Neural cell (in vitro differentiated cells): ENCODE measurements around the gene AMOTL2. TPM values are rescaled to one million over a fixed set of nuclear protein-coding genes. Genes with fewer than 3 reads are reported as not detected.

ENCODE experiments used
- H2AFZ ChIP-seq: fragments of 200-600, 300-800 bp; sonication (generic), shearing (Covaris generic); 2 replicates; pipeline ENCODE4 v1.6.0; 2014; ENCODE audit warnings: low read depth, mild to moderate bottlenecking, antibody characterized with exemption, low read length, moderate library complexity
- H3F3A ChIP-seq: fragments of 200-600 bp; shearing (Covaris generic); 2 replicates; pipeline ENCODE4 v1.6.1; 2016; ENCODE audit warnings: mild to moderate bottlenecking, moderate library complexity, mixed read lengths, antibody characterized with exemption, low read length; ENCODE audit not compliant: insufficient read depth, poor library complexity, severe bottlenecking
- H3K27ac ChIP-seq: fragments of 200-600, 300-800 bp; sonication (generic), shearing (Covaris generic); 2 replicates; pipeline ENCODE4 v1.5.1; 2014; ENCODE audit warnings: mild to moderate bottlenecking, low read length, moderate library complexity
- H3K27me3 ChIP-seq: fragments of 300-800, 200-600 bp; sonication (generic), shearing (Covaris generic); 2 replicates; pipeline ENCODE4 v1.6.0; 2014; ENCODE audit warnings: mild to moderate bottlenecking, low read depth, low read length, moderate library complexity; ENCODE audit not compliant: insufficient read depth
- H3K36me3 ChIP-seq: fragments of 300-800, 200-600 bp; sonication (generic), shearing (Covaris generic); 2 replicates; pipeline ENCODE4 v1.5.1; 2014; ENCODE audit warnings: mild to moderate bottlenecking, antibody characterized with exemption, low read length, moderate library complexity; ENCODE audit not compliant: insufficient read depth
- H3K4me2 ChIP-seq: fragments of 300-800, 200-600 bp; sonication (generic), shearing (Covaris generic); 2 replicates; pipeline ENCODE4 v1.6.0; 2014; ENCODE audit warnings: mild to moderate bottlenecking, low read length
- H3K4me3 ChIP-seq: fragments of 300-800, 200-600 bp; sonication (generic), shearing (Covaris generic); 2 replicates; pipeline ENCODE4 v1.5.1; 2014; ENCODE audit warnings: mild to moderate bottlenecking, low read length, moderate library complexity
- H3K79me2 ChIP-seq: fragments of 200-600 bp; shearing (Covaris generic); replicated peaks from 2 replicates; pipeline ENCODE4 v1.6.0; 2014; ENCODE audit warnings: mild to moderate bottlenecking, low read length, moderate library complexity; ENCODE audit not compliant: insufficient read depth
- H3K9ac ChIP-seq: fragments of 300-800, 200-600 bp; sonication (generic), shearing (Covaris generic); 2 replicates; pipeline ENCODE4 v1.6.1; 2016; ENCODE audit warnings: mild to moderate bottlenecking, low read length, mixed read lengths
- H3K9me2 ChIP-seq: fragments of 200-600 bp; shearing (Covaris generic); 2 replicates; pipeline ENCODE4 v1.6.1; 2016; ENCODE audit warnings: mild to moderate bottlenecking, low read length, mixed read lengths; ENCODE audit not compliant: insufficient read depth
- H3K9me3 ChIP-seq: fragments of 200-600, 300-800 bp; sonication (generic), shearing (Covaris generic); 2 replicates; pipeline ENCODE4 v1.6.1; 2016; ENCODE audit warnings: mild to moderate bottlenecking, mixed run types, low read length, moderate library complexity, mixed read lengths
- H4K20me1 ChIP-seq: fragments of 200-600 bp; shearing (Covaris generic); 2 replicates; pipeline ENCODE4 v1.6.1; 2016; ENCODE audit warnings: mild to moderate bottlenecking, mixed run types; ENCODE audit not compliant: insufficient read depth
- EP300 ChIP-seq: fragments of 450-650 bp; conservative IDR thresholded peaks from 2 replicates; pipeline ENCODE4 v1.6.1; 2014; ENCODE audit warnings: antibody characterized with exemption, mild to moderate bottlenecking, moderate library complexity; ENCODE audit not compliant: poor library complexity, severe bottlenecking
- EZH2 ChIP-seq: fragments of 200-600, 300-800 bp; shearing (Covaris generic), sonication (generic); IDR thresholded peaks from 2 replicates; pipeline ENCODE4 v1.6.1; 2014; ENCODE audit warnings: antibody characterized with exemption, low read length, borderline replicate concordance, mild to moderate bottlenecking; ENCODE audit not compliant: insufficient read depth, poor library complexity, severe bottlenecking
- MXI1 ChIP-seq: fragments of 450-650 bp; conservative IDR thresholded peaks from 2 replicates; pipeline ENCODE4 v1.6.1; 2014; ENCODE audit warnings: antibody characterized with exemption, mild to moderate bottlenecking; ENCODE audit not compliant: poor library complexity, severe bottlenecking
- POLR2AphosphoS5 ChIP-seq: IDR thresholded peaks from 2 replicates; pipeline ENCODE4 v1.6.1; 2012
- RAD21 ChIP-seq: fragments of 450-650 bp; conservative IDR thresholded peaks from 2 replicates; pipeline ENCODE4 v1.6.1; 2014; ENCODE audit warnings: antibody characterized with exemption, mild to moderate bottlenecking, moderate library complexity
- SMC3 ChIP-seq: fragments of 450-650 bp; conservative IDR thresholded peaks from 2 replicates; pipeline ENCODE4 v1.6.1; 2014; ENCODE audit warnings: antibody characterized with exemption, mild to moderate bottlenecking, moderate library complexity; ENCODE audit not compliant: poor library complexity
- TAF1 ChIP-seq: IDR thresholded peaks from 2 replicates; pipeline ENCODE4 v1.6.1; 2012; ENCODE audit warnings: low read depth
- polyA plus RNA-seq: library from polyadenylated mRNA; depleted of rRNA; stranded (reverse); fragments of >200 nt; gene quantifications from 2 replicates; pipeline ENCODE4 v1.2.3, GENCODE V29; 2014
- TF ChIP-seq, protein P1 (sequence below): IDR thresholded peaks from 2 replicates; pipeline ENCODE4 v1.6.1; 2012; ENCODE audit warnings: borderline replicate concordance
- TF ChIP-seq, protein P2 (sequence below): fragments of 450-650 bp; IDR thresholded peaks from 2 replicates; pipeline ENCODE4 v1.5.1; 2014; ENCODE audit warnings: antibody characterized with exemption, mild to moderate bottlenecking, moderate library complexity; ENCODE audit not compliant: poor library complexity, severe bottlenecking

AMOTL2 gene
- polyA plus RNA-seq, 1 donor from 2014 or later: 30.1 TPM

DNA sequence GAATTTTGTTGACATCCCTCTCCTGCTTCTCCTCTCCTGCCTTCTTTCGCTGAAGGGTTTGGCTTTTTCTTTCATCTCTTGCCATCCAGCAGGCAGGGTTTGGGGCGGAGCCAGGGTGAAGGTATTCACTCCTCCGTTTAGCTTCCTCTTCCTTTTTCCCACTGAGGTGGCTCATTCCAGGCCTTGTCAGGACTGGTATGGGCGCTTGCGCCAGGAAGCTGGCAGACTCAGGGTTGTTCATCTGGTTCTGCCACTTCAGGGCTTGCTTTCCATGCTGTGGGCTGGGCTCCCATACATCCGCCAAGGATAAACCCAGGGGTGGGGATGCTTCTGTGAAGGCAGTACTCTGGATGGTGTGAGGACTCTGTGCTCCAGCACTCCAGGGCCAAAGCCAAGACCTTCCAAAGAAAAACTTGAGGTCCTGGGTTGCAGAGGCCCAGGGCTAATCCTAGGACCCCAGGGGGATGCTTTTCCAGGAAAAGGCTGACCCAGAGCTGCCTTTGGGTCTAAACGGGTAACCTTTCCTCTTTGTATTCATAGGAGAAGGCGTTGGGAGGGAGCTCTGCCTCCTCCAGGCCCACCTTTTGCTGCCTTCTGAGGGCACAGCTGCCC, 7.7 kb upstream of the AMOTL2 start:
- Histone ChIP-seq H3K9me2 (no peaks in the 10 kb centered on the region), H3K36me3 (no peaks in the 10 kb centered on the region), H3K79me2 (no peaks in the 10 kb centered on the region), H3K9ac (no peak overlapping the region), H3K27ac (no peak overlapping the region), H3K4me2 (no peak overlapping the region), H4K20me1 (no peaks in the 10 kb centered on the region), H2AFZ (no peak overlapping the region), H3K9me3 (no peaks in the 10 kb centered on the region), H3F3A (no peaks in the 10 kb centered on the region), H3K4me3 (no peak overlapping the region), H3K27me3 (no peaks in the 10 kb centered on the region)
- TF ChIP-seq SMC3 (no peak), TAF1 (no peak), EZH2 (no peak), EP300 (no peak), MXI1 (no peak), RAD21 (no peak), POLR2AphosphoS5 (no peak)
- TF ChIP-seq, protein P1, sequence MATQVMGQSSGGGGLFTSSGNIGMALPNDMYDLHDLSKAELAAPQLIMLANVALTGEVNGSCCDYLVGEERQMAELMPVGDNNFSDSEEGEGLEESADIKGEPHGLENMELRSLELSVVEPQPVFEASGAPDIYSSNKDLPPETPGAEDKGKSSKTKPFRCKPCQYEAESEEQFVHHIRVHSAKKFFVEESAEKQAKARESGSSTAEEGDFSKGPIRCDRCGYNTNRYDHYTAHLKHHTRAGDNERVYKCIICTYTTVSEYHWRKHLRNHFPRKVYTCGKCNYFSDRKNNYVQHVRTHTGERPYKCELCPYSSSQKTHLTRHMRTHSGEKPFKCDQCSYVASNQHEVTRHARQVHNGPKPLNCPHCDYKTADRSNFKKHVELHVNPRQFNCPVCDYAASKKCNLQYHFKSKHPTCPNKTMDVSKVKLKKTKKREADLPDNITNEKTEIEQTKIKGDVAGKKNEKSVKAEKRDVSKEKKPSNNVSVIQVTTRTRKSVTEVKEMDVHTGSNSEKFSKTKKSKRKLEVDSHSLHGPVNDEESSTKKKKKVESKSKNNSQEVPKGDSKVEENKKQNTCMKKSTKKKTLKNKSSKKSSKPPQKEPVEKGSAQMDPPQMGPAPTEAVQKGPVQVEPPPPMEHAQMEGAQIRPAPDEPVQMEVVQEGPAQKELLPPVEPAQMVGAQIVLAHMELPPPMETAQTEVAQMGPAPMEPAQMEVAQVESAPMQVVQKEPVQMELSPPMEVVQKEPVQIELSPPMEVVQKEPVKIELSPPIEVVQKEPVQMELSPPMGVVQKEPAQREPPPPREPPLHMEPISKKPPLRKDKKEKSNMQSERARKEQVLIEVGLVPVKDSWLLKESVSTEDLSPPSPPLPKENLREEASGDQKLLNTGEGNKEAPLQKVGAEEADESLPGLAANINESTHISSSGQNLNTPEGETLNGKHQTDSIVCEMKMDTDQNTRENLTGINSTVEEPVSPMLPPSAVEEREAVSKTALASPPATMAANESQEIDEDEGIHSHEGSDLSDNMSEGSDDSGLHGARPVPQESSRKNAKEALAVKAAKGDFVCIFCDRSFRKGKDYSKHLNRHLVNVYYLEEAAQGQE: no peak
- TF ChIP-seq, protein P2, sequence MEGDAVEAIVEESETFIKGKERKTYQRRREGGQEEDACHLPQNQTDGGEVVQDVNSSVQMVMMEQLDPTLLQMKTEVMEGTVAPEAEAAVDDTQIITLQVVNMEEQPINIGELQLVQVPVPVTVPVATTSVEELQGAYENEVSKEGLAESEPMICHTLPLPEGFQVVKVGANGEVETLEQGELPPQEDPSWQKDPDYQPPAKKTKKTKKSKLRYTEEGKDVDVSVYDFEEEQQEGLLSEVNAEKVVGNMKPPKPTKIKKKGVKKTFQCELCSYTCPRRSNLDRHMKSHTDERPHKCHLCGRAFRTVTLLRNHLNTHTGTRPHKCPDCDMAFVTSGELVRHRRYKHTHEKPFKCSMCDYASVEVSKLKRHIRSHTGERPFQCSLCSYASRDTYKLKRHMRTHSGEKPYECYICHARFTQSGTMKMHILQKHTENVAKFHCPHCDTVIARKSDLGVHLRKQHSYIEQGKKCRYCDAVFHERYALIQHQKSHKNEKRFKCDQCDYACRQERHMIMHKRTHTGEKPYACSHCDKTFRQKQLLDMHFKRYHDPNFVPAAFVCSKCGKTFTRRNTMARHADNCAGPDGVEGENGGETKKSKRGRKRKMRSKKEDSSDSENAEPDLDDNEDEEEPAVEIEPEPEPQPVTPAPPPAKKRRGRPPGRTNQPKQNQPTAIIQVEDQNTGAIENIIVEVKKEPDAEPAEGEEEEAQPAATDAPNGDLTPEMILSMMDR: no peak

DNA sequence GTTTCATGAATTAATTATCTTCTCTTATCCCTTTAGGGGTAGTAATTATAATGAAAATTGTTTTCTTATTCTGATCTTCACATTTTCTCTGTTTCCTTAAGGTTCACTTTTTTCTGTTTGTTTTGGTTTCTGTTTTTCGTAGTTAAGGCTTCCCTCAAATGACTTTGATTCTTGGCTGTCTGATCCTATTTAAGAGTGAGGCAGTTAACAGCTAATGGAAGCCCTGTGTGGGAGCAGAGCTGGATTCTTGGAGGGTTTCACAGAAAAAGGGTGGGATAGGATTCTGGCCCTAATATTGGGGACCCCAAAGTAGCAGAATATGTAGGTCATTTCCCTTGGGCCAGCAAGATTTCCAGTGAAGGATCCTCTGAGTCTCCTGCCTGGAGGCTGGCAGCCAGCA, 6.8 kb upstream of the AMOTL2 start:
- H3K9me2 ChIP-seq: no peaks in the 10 kb centered on the region
- no peaks in the 10 kb centered on the region for H3F3A ChIP-seq
- H3K9me3 ChIP-seq: no peaks in the 10 kb centered on the region
- no peaks in the 10 kb centered on the region for H3K79me2 ChIP-seq
- no peaks in the 10 kb centered on the region for H3K36me3 ChIP-seq
- no peak for TF ChIP-seq POLR2AphosphoS5
- no peak for TF ChIP-seq TAF1
- no peak for TF ChIP-seq MXI1
- TF ChIP-seq, protein P2: no peak
- TF ChIP-seq EZH2: no peak
- no peak for TF ChIP-seq EP300
- TF ChIP-seq, protein P1: no peak
- TF ChIP-seq SMC3: no peak
- no peak for TF ChIP-seq RAD21
- H3K27ac ChIP-seq: no peak overlapping the region
- H3K4me3 ChIP-seq: no peak overlapping the region
- no peak overlapping the region for H3K9ac ChIP-seq
- H3K4me2 ChIP-seq: no peak overlapping the region
- no peak overlapping the region for H2AFZ ChIP-seq
- no peaks in the 10 kb centered on the region for H4K20me1 ChIP-seq
- no peaks in the 10 kb centered on the region for H3K27me3 ChIP-seq
